HEK293 (cell line): ENCODE data around the gene PODN.

Experiments
- BCL11B ChIP-seq: fragments of 450-650 bp; formaldehyde crosslinking; IDR thresholded peaks from 2 replicates; pipeline ENCODE4 v1.5.1; 2016; ENCODE audit warnings: low read depth, missing biosample characterization, missing genetic modification characterization
- EGR2 ChIP-seq: fragments of 450-650 bp; formaldehyde crosslinking; IDR thresholded peaks from 2 replicates; pipeline ENCODE4 v1.5.1; 2016; ENCODE audit warnings: low read depth, missing biosample characterization, missing genetic modification characterization
- FEZF1 ChIP-seq: fragments of 450-650 bp; formaldehyde crosslinking; IDR thresholded peaks from 2 replicates; pipeline ENCODE4 v1.5.1; 2016; ENCODE audit warnings: missing biosample characterization, missing genetic modification characterization
- GLI4 ChIP-seq: fragments of 450-650 bp; formaldehyde crosslinking; IDR thresholded peaks from 2 replicates; pipeline ENCODE4 v1.5.1; 2016; ENCODE audit warnings: missing biosample characterization, missing genetic modification characterization
- HOXC10 ChIP-seq: sonication (generic); formaldehyde crosslinking; IDR thresholded peaks from 2 replicates; pipeline ENCODE4 v1.8.1; 2023; ENCODE audit warnings: mild to moderate bottlenecking, missing genetic modification reagents
- KLF17 ChIP-seq: fragments of 450-650 bp; formaldehyde crosslinking; IDR thresholded peaks from 2 replicates; pipeline ENCODE4 v1.5.1; 2016; ENCODE audit warnings: missing biosample characterization, missing genetic modification characterization
- KLF7 ChIP-seq: fragments of 450-650 bp; formaldehyde crosslinking; IDR thresholded peaks from 2 replicates; pipeline ENCODE4 v1.5.1; 2016; ENCODE audit warnings: missing biosample characterization, missing genetic modification characterization, borderline replicate concordance
- KLF8 ChIP-seq: fragments of 450-650 bp; formaldehyde crosslinking; IDR thresholded peaks from 2 replicates; pipeline ENCODE4 v1.5.1; 2016; ENCODE audit warnings: missing biosample characterization, missing genetic modification characterization
- KLF9 ChIP-seq: fragments of 450-650 bp; formaldehyde crosslinking; IDR thresholded peaks from 2 replicates; pipeline ENCODE4 v1.5.1; 2016; ENCODE audit warnings: missing biosample characterization, missing genetic modification characterization, low read depth
- MEIS1 ChIP-seq: sonication (generic); formaldehyde crosslinking; IDR thresholded peaks from 2 replicates; pipeline ENCODE4 v1.8.1; 2022; ENCODE audit warnings: missing genetic modification reagents, mild to moderate bottlenecking, borderline replicate concordance
- OVOL3 ChIP-seq: fragments of 450-650 bp; formaldehyde crosslinking; IDR thresholded peaks from 2 replicates; pipeline ENCODE4 v1.5.1; 2016; ENCODE audit warnings: missing biosample characterization, missing genetic modification characterization
- WT1 ChIP-seq: fragments of 450-650 bp; formaldehyde crosslinking; IDR thresholded peaks from 2 replicates; pipeline ENCODE4 v1.5.1; 2016; ENCODE audit warnings: missing biosample characterization, missing genetic modification characterization
- YY2 ChIP-seq: fragments of 450-650 bp; formaldehyde crosslinking; IDR thresholded peaks from 2 replicates; pipeline ENCODE4 v1.5.1; 2016; ENCODE audit warnings: missing biosample characterization, missing genetic modification characterization
- ZBTB17 ChIP-seq: fragments of 450-650 bp; formaldehyde crosslinking; IDR thresholded peaks from 2 replicates; pipeline ENCODE4 v1.5.1; 2016; ENCODE audit warnings: missing biosample characterization, missing genetic modification characterization
- ZBTB21 ChIP-seq: fragments of 450-650 bp; formaldehyde crosslinking; IDR thresholded peaks from 2 replicates; pipeline ENCODE4 v1.5.1; 2017; ENCODE audit warnings: missing biosample characterization, missing genetic modification characterization
- ZFP37 ChIP-seq: fragments of 450-650 bp; formaldehyde crosslinking; IDR thresholded peaks from 2 replicates; pipeline ENCODE4 v1.5.1; 2016; ENCODE audit warnings: missing biosample characterization, missing genetic modification characterization
- ZNF114 ChIP-seq: fragments of 450-650 bp; formaldehyde crosslinking; IDR thresholded peaks from 2 replicates; pipeline ENCODE4 v1.5.0; 2017; ENCODE audit warnings: missing biosample characterization, missing genetic modification characterization
- ZNF157 ChIP-seq: fragments of 450-650 bp; formaldehyde crosslinking; IDR thresholded peaks from 2 replicates; pipeline ENCODE4 v1.5.1; 2016; ENCODE audit warnings: missing biosample characterization, missing genetic modification characterization
- ZNF211 ChIP-seq: fragments of 450-650 bp; formaldehyde crosslinking; IDR thresholded peaks from 2 replicates; pipeline ENCODE4 v1.5.1; 2016; ENCODE audit warnings: low read depth, missing biosample characterization, missing genetic modification characterization
- ZNF221 ChIP-seq: fragments of 450-650 bp; formaldehyde crosslinking; IDR thresholded peaks from 2 replicates; pipeline ENCODE4 v1.5.1; 2017; ENCODE audit warnings: missing biosample characterization, missing genetic modification characterization, borderline replicate concordance
- ZNF280C ChIP-seq: fragments of 450-650 bp; formaldehyde crosslinking; IDR thresholded peaks from 2 replicates; pipeline ENCODE4 v1.5.1; 2016; ENCODE audit warnings: missing biosample characterization, missing genetic modification characterization
- ZNF366 ChIP-seq: fragments of 450-650 bp; formaldehyde crosslinking; conservative IDR thresholded peaks from 2 replicates; pipeline ENCODE4 v1.5.1; 2016; ENCODE audit warnings: missing biosample characterization, missing genetic modification characterization
- ZNF394 ChIP-seq: fragments of 450-650 bp; formaldehyde crosslinking; IDR thresholded peaks from 2 replicates; pipeline ENCODE4 v1.5.1; 2016; ENCODE audit warnings: missing biosample characterization, missing genetic modification characterization, mild to moderate bottlenecking, moderate library complexity, borderline replicate concordance
- ZNF423 ChIP-seq: fragments of 450-650 bp; formaldehyde crosslinking; IDR thresholded peaks from 2 replicates; pipeline ENCODE4 v1.5.1; 2016; ENCODE audit warnings: missing biosample characterization, missing genetic modification characterization
- ZNF488 ChIP-seq: fragments of 450-650 bp; formaldehyde crosslinking; IDR thresholded peaks from 2 replicates; pipeline ENCODE4 v1.5.1; 2016; ENCODE audit warnings: missing biosample characterization, missing genetic modification characterization
- ZNF548 ChIP-seq: fragments of 450-650 bp; formaldehyde crosslinking; IDR thresholded peaks from 2 replicates; pipeline ENCODE4 v1.5.1; 2016; ENCODE audit warnings: missing biosample characterization, missing genetic modification characterization
- ZNF580 ChIP-seq: fragments of 450-650 bp; formaldehyde crosslinking; IDR thresholded peaks from 2 replicates; pipeline ENCODE4 v1.5.1; 2016; ENCODE audit warnings: missing biosample characterization, missing genetic modification characterization
- ZNF596 ChIP-seq: fragments of 450-650 bp; IDR thresholded peaks from 2 replicates; pipeline ENCODE4 v1.5.0; 2018; ENCODE audit warnings: missing biosample characterization, mild to moderate bottlenecking, missing genetic modification characterization, moderate library complexity
- ZNF600 ChIP-seq: fragments of 450-650 bp; formaldehyde crosslinking; IDR thresholded peaks from 2 replicates; pipeline ENCODE4 v1.5.1; 2016; ENCODE audit warnings: missing biosample characterization, missing genetic modification characterization
- ZNF645 ChIP-seq: fragments of 450-650 bp; formaldehyde crosslinking; IDR thresholded peaks from 2 replicates; pipeline ENCODE4; 2016; ENCODE audit warnings: missing biosample characterization, missing genetic modification characterization
- ZNF654 ChIP-seq: fragments of 450-650 bp; formaldehyde crosslinking; IDR thresholded peaks from 2 replicates; pipeline ENCODE4 v1.5.1; 2016; ENCODE audit warnings: low read depth, missing biosample characterization, missing genetic modification characterization
- ZNF707 ChIP-seq: fragments of 450-650 bp; formaldehyde crosslinking; IDR thresholded peaks from 2 replicates; pipeline ENCODE4 v1.5.1; 2016; ENCODE audit warnings: missing biosample characterization, missing genetic modification characterization
- ZNF747 ChIP-seq: fragments of 450-650 bp; formaldehyde crosslinking; IDR thresholded peaks from 2 replicates; pipeline ENCODE4 v1.5.1; 2016; ENCODE audit warnings: missing biosample characterization, missing genetic modification characterization
- ZNF785 ChIP-seq: fragments of 450-650 bp; formaldehyde crosslinking; IDR thresholded peaks from 2 replicates; pipeline ENCODE4 v1.5.1; 2016; ENCODE audit warnings: missing biosample characterization, missing genetic modification characterization
- ZNF791 ChIP-seq: fragments of 450-650 bp; formaldehyde crosslinking; IDR thresholded peaks from 2 replicates; pipeline ENCODE4 v1.5.1; 2016; ENCODE audit warnings: missing biosample characterization, missing genetic modification characterization
- ZNF843 ChIP-seq: fragments of 450-650 bp; formaldehyde crosslinking; IDR thresholded peaks from 2 replicates; pipeline ENCODE4 v1.5.1; 2016; ENCODE audit warnings: missing biosample characterization, missing genetic modification characterization
- ZSCAN23 ChIP-seq: fragments of 450-650 bp; formaldehyde crosslinking; IDR thresholded peaks from 2 replicates; pipeline ENCODE4 v1.5.1; 2016; ENCODE audit warnings: missing biosample characterization, missing genetic modification characterization
- ZSCAN30 ChIP-seq: fragments of 450-650 bp; IDR thresholded peaks from 2 replicates; pipeline ENCODE4 v1.5.1; 2018; ENCODE audit warnings: missing biosample characterization, mild to moderate bottlenecking, missing genetic modification characterization, moderate library complexity

The PODN gene

GRCh38 chr1:53014791-53015507, 47.1 kb upstream of the PODN start (continued):
- TF ChIP-seq KLF17 (tag by site-specific recombination): no peak
- TF ChIP-seq HOXC10 (CRISPR knock-in tag): no peak
- no peak for TF ChIP-seq BCL11B (tag by site-specific recombination)
- TF ChIP-seq ZBTB17 (tag by site-specific recombination): peak; percentile 98
- TF ChIP-seq KLF8 (tag by site-specific recombination): no peak
- TF ChIP-seq ZNF114: no peak
- no peak for TF ChIP-seq ZNF843 (tag by site-specific recombination)
- no peak for TF ChIP-seq KLF7 (tag by site-specific recombination)
- no peak for TF ChIP-seq YY2
- peak; percentile 71; the same call in 1 of the 2 replicates for TF ChIP-seq ZNF394
- no peak for TF ChIP-seq GLI4 (tag by site-specific recombination)
- no peak for TF ChIP-seq EGR2
- no peak for TF ChIP-seq ZNF488 (tag by site-specific recombination)
- no peak for TF ChIP-seq ZNF366 (tag by site-specific recombination)
- TF ChIP-seq ZFP37 (tag by site-specific recombination): no peak; the same call in 1 of the 2 replicates
- TF ChIP-seq ZNF707: no peak
- TF ChIP-seq ZNF654 (tag by site-specific recombination): no peak
- TF ChIP-seq ZNF280C (tag by site-specific recombination): no peak
- TF ChIP-seq ZNF580 (tag by site-specific recombination): peak; percentile 68; the same call in 1 of the 2 replicates
- TF ChIP-seq ZNF548 (tag by site-specific recombination): no peak
- no peak for TF ChIP-seq OVOL3 (tag by site-specific recombination)
- no peak for TF ChIP-seq ZNF645 (tag by site-specific recombination)
- no peak for TF ChIP-seq ZSCAN23 (tag by site-specific recombination)
- no peak for TF ChIP-seq MEIS1 (CRISPR knock-in tag)
- TF ChIP-seq ZNF211 (tag by site-specific recombination): no peak
- TF ChIP-seq ZBTB21: no peak
- TF ChIP-seq ZSCAN30 (tag by site-specific recombination): no peak
- no peak for TF ChIP-seq ZNF600 (tag by site-specific recombination)
- no peak for TF ChIP-seq KLF9 (tag by site-specific recombination)
- no peak for TF ChIP-seq ZNF157 (tag by site-specific recombination)
- no peak for TF ChIP-seq ZNF785 (tag by site-specific recombination)
- TF ChIP-seq FEZF1 (tag by site-specific recombination): no peak
- TF ChIP-seq ZNF423: no peak
- no peak for TF ChIP-seq ZNF747 (tag by site-specific recombination)
- no peak for TF ChIP-seq ZNF221
- no peak for TF ChIP-seq WT1
- TF ChIP-seq ZNF596 (tag by site-specific recombination): no peak
- TF ChIP-seq ZNF791 (tag by site-specific recombination): no peak
